Astrocyte of the cerebellum (primary cell): ENCODE results near the gene HTRA3.

Experiments used
- DNase-seq: peaks from one replicate; pipeline ENCODE4 v3.0.0-alpha.2; 2011; ENCODE audit warnings: low read depth
- H3K4me3 ChIP-seq: 2 replicates; pipeline ENCODE4 v1.5.1; 2011; ENCODE audit warnings: mild to moderate bottlenecking, low read depth, low read length, moderate library complexity
- in situ Hi-C: cut with HindIII; loops from 2 replicates; pipeline ENCODE4 v1.10.0; 2017; ENCODE audit warnings: low sequenced_read_pairs
- TF ChIP-seq, protein P1 (sequence below): IDR thresholded peaks from 2 replicates; pipeline ENCODE4 v1.5.1; 2012; ENCODE audit warnings: low read length, low read depth, moderate library complexity, mild to moderate bottlenecking; ENCODE audit errors: missing control alignments

The HTRA3 gene

DNA sequence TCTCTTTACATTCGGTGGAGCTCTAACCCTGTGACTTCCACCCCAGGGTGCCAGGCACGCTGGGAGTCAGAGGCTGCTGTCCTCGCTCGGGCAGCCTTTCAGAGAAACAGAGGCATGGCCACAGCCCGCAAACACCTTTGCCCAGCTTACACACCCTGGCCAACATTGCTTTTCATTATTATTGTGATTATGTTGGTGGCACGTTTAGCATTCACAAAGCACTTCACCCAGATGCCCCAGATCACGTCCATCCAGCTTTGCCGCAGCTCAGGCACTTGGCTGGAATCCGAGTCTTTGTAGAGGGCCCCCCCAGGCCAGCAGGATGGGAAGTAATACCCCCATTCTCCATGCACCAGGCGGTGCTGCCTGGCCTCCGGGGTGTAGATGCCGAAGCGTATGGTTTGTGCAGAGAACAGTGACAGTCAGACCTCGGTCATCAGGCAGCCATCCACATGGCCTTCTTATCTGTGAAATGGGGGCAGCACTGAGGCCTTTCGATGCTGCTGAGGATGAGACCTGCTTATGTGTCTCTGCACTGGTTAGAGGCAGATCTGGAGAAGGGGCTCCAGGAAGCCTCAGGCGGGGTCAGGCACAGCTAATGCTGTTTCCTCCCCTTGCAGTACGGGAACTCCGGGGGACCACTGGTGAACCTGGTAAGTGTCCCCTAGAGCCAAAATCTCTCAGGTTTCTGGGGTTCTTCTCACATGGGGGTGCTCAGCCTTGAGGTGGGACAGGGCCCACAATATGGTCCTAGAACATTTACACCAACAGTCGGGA lies 22.3 kb downstream of the HTRA3 start:
- in situ Hi-C loops, result no loop called here
- TF ChIP-seq, protein P1, sequence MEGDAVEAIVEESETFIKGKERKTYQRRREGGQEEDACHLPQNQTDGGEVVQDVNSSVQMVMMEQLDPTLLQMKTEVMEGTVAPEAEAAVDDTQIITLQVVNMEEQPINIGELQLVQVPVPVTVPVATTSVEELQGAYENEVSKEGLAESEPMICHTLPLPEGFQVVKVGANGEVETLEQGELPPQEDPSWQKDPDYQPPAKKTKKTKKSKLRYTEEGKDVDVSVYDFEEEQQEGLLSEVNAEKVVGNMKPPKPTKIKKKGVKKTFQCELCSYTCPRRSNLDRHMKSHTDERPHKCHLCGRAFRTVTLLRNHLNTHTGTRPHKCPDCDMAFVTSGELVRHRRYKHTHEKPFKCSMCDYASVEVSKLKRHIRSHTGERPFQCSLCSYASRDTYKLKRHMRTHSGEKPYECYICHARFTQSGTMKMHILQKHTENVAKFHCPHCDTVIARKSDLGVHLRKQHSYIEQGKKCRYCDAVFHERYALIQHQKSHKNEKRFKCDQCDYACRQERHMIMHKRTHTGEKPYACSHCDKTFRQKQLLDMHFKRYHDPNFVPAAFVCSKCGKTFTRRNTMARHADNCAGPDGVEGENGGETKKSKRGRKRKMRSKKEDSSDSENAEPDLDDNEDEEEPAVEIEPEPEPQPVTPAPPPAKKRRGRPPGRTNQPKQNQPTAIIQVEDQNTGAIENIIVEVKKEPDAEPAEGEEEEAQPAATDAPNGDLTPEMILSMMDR, result no peak
- H3K4me3 ChIP-seq, result no peak overlapping the region
- no peak for DNase-seq

DNA sequence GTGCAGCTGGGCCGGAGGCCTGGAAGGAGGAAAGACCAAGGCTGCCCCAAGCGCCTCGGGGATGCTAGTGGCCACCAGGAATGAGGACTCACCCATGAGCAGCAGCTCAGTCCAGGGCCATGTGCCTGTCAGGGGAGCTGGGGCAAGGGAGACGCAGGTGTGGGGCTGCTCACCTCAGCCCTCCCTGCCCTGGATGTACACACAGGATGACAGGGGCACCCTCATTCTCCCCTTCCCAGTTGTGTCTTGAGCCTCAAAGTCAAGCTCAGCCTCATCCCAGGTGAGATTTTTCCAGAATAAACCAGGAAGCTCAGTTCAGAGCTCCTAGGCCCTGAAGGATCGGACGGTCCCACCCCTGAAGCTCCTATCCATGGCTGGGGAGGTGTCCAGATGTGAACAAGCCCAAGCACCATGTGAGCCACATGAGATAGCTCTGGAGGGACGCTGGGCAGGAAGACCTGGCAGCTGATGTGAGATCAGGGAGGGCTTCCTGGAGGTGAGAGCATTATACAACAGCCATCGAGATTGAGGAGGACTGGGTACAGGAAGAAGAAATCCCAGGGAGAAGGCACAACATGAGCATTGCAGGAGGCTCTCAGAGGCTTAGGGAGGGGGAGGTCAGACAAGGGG lies 23.0 kb downstream of the HTRA3 start:
- in situ Hi-C loops, result no loop called here
- no peak overlapping the region for H3K4me3 ChIP-seq
- TF ChIP-seq, protein P1, result no peak
- DNase-seq, result no peak

DNA sequence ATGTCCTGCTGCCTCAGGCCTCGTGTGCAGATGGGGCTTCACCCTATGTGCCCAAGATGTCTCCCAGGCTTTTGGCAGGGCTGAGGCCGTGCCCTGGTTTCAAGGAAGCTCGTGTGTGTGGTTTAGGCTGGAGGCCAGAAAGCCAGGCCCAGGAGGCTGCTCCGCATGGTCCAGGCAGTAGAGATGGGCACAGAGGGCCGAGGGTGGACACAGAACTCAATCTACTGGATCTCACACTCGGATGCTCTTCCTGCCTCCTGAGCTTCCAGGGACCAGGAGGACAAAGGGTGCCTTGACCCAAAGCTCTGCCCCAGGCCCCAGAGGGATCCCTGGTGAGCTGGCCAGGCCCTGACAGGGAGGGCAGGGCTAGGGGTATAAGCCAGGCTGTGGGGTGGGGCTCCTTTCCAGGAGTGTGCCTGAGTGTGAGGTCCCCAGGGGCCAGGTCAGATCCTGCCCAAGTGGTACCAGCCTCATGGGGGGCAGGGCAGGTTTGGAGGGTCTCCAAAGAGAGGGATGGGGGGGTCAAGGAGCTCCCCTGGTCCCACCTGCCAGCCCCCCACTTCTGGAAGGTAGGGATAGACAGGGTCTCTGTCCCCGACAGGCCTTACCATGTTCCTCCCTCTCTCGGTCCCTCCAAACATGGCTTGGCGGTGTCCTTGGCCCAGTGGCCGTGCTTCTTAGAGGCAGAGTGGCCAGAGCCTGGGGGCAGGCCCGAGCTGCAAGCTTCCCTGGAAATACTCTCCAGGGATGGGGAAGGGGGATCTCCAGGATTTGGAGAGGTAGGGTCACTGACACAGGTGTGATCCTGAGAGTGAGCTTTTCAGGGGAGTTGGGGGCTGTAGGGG lies 23.8 kb downstream of the HTRA3 start:
- TF ChIP-seq, protein P1, result no peak
- in situ Hi-C loops, result no loop called here
- DNase-seq, result no peak
- no peak overlapping the region for H3K4me3 ChIP-seq

GRCh38 chr4:8294036-8294435 lies 24.5 kb downstream of the HTRA3 start:
- in situ Hi-C loops, result no loop called here
- no peak for DNase-seq
- TF ChIP-seq, protein P1, result no peak
- no peak overlapping the region for H3K4me3 ChIP-seq

DNA sequence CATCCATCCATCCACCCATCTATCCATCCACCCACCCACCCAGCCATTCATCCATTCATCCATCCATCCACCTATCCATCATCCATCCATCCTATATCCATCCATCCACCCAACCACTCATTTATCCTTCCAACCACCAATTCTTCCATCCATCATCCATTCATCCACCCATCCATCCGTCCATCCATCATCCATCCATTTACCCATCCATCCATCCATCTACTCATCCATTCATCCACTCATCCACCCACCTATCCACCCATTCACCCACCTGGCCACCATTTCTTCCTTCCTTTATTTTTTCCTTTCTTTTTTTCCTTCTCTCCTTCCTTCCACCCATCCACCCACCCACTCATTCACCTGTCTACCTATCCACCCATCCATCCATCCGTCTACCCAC lies 25.2 kb downstream of the HTRA3 start:
- in situ Hi-C loops, result no loop called here
- no peak overlapping the region for H3K4me3 ChIP-seq
- no peak for DNase-seq
- TF ChIP-seq, protein P1, result no peak

DNA sequence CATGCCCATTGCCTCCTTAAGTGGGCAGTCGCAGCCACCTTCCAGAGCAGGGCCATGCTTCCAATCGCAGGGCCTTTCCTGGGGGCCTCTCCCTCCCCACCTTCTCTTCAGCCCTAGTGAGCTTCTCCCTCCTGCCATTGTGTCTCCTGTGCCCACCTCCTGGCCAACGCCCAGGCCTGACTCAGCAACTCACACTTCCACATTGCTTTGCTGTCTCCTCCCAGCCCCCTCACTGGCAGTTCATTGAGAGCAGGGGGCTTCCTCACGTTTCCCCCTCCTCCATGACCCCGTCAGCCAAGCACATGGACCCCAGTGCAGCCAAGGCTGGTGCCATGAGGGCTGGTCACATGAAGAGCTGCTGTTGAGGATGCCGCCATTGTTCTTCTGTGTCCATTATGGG lies 25.9 kb downstream of the HTRA3 start:
- DNase-seq, result no peak
- TF ChIP-seq, protein P1, result no peak
- no peak overlapping the region for H3K4me3 ChIP-seq
- in situ Hi-C loops, result no loop called here
